H9 (cell line): ENCODE data around the gene FXYD3. TPM values are rescaled to one million over a fixed set of nuclear protein-coding genes. Genes with fewer than 3 reads are reported as not detected.

Experiments used
- DNase-seq: peaks from one replicate; pipeline ENCODE4 v3.0.0-alpha.2; 2017
- H2AFZ ChIP-seq: one replicate; pipeline ENCODE4 v1.6.1; 2013; ENCODE audit warnings: mild to moderate bottlenecking, low read length, control low read depth, moderate library complexity
- H2AK5ac ChIP-seq: 2 replicates; pipeline ENCODE4 v1.6.1; 2013; ENCODE audit warnings: low read length, control low read depth, mixed read lengths; ENCODE audit not compliant: insufficient read length
- H2BK120ac ChIP-seq: one replicate; pipeline ENCODE4 v1.6.1; 2013; ENCODE audit warnings: low read depth, mild to moderate bottlenecking, low read length, control low read depth, inconsistent platforms; ENCODE audit not compliant: poor library complexity, severe bottlenecking
- H2BK12ac ChIP-seq: 2 replicates; pipeline ENCODE4 v1.6.1; 2013; ENCODE audit warnings: low read length, control low read depth, mixed read lengths, low read depth; ENCODE audit not compliant: insufficient read length
- H2BK15ac ChIP-seq: 2 replicates; pipeline ENCODE4 v1.6.1; 2013; ENCODE audit warnings: low read depth, low read length, control low read depth
- H2BK20ac ChIP-seq: one replicate; pipeline ENCODE4 v1.6.1; 2013; ENCODE audit warnings: low read depth, mild to moderate bottlenecking, low read length, control low read depth, inconsistent platforms; ENCODE audit not compliant: poor library complexity, severe bottlenecking
- H2BK5ac ChIP-seq: 2 replicates; pipeline ENCODE4 v1.6.1; 2013; ENCODE audit warnings: low read length, control low read depth, mixed read lengths; ENCODE audit not compliant: insufficient read length
- H3K14ac ChIP-seq: 2 replicates; pipeline ENCODE4 v1.6.1; 2013; ENCODE audit warnings: low read length, control low read depth; ENCODE audit not compliant: insufficient read depth
- H3K18ac ChIP-seq: 2 replicates; pipeline ENCODE4 v1.6.1; 2013; ENCODE audit warnings: low read depth, mild to moderate bottlenecking, mixed read lengths, low read length, control low read depth; ENCODE audit not compliant: insufficient read length
- H3K23ac ChIP-seq: 2 replicates; pipeline ENCODE4 v1.6.1; 2013; ENCODE audit warnings: low read length, control low read depth, mixed read lengths, low read depth; ENCODE audit not compliant: insufficient read length
- H3K23me2 ChIP-seq: 2 replicates; pipeline ENCODE4 v1.6.1; 2013; ENCODE audit warnings: low read depth, mild to moderate bottlenecking, mixed read lengths, low read length, control low read depth; ENCODE audit not compliant: insufficient read length, poor library complexity, severe bottlenecking
- H3K27ac ChIP-seq: 2 replicates; pipeline ENCODE4 v1.5.1; 2013; ENCODE audit warnings: low read length, control low read depth, mixed read lengths, low read depth; ENCODE audit not compliant: insufficient read length
- H3K27me3 ChIP-seq: 2 replicates; pipeline ENCODE4 v1.6.1; 2013; ENCODE audit warnings: low read length, control low read depth, inconsistent platforms; ENCODE audit not compliant: insufficient read depth
- H3K4ac ChIP-seq: 2 replicates; pipeline ENCODE4 v1.6.1; 2013; ENCODE audit warnings: low read depth, mild to moderate bottlenecking, control low read depth, inconsistent platforms, low read length, moderate library complexity
- H3K4me1 ChIP-seq: 2 replicates; pipeline ENCODE4 v1.6.1; 2013; ENCODE audit warnings: low read length, control low read depth, inconsistent platforms; ENCODE audit not compliant: insufficient read depth
- H3K4me2 ChIP-seq: 2 replicates; pipeline ENCODE4 v1.6.1; 2013; ENCODE audit warnings: low read length, control low read depth, mixed read lengths; ENCODE audit not compliant: insufficient read length, insufficient read depth
- H3K56ac ChIP-seq: 2 replicates; pipeline ENCODE4 v1.6.1; 2013; ENCODE audit warnings: low read depth, mild to moderate bottlenecking, mixed read lengths, low read length, control low read depth; ENCODE audit not compliant: insufficient read length
- H3K79me1 ChIP-seq: 2 replicates; pipeline ENCODE4 v1.6.1; 2013; ENCODE audit warnings: low read depth, mild to moderate bottlenecking, moderate library complexity, low read length, control low read depth, inconsistent platforms; ENCODE audit not compliant: insufficient read depth, poor library complexity, severe bottlenecking
- H3K79me2 ChIP-seq: 2 replicates; pipeline ENCODE4 v1.6.1; 2013; ENCODE audit warnings: low read length, control low read depth, inconsistent platforms; ENCODE audit not compliant: insufficient read depth
- H3K9ac ChIP-seq: 2 replicates; pipeline ENCODE4 v1.6.1; 2013; ENCODE audit warnings: low read length, control low read depth, mixed read lengths; ENCODE audit not compliant: insufficient read length; ENCODE audit errors: extremely low read depth
- H3K9me3 ChIP-seq: one replicate; pipeline ENCODE4 v1.6.1; 2013; ENCODE audit warnings: low read depth, low read length, inconsistent platforms; ENCODE audit not compliant: control insufficient read depth
- H3T11ph ChIP-seq: one replicate; pipeline ENCODE4 v1.6.1; 2013; ENCODE audit warnings: mild to moderate bottlenecking, low read length, control low read depth, inconsistent platforms
- H4K20me1 ChIP-seq: one replicate; pipeline ENCODE4 v1.6.1; 2013; ENCODE audit not compliant: control insufficient read depth, insufficient read length, insufficient read depth
- H4K5ac ChIP-seq: 2 replicates; pipeline ENCODE4 v1.6.1; 2013; ENCODE audit warnings: low read depth, mild to moderate bottlenecking, mixed read lengths, low read length, control low read depth; ENCODE audit not compliant: insufficient read length
- H4K8ac ChIP-seq: replicated peaks from 2 replicates; pipeline ENCODE4 v1.6.1; 2013; ENCODE audit warnings: low read length, control low read depth, mixed read lengths, low read depth; ENCODE audit not compliant: insufficient read length
- H4K91ac ChIP-seq: 2 replicates; pipeline ENCODE4 v1.6.1; 2013; ENCODE audit warnings: low read depth, mild to moderate bottlenecking, moderate library complexity, mixed read lengths, low read length, control low read depth; ENCODE audit not compliant: insufficient read length
- H3K27ac Mint-ChIP-seq, 3 experiments: 2 replicates in 2 of 3; 3 replicates in 1 of 3; pipeline ENCODE4 v1.8.0; 2020 to 2021; ENCODE audit warnings: mixed read lengths in 3 of 3, mild to moderate bottlenecking in 1 of 3, moderate library complexity in 1 of 3
- H3K27me3 Mint-ChIP-seq: 2 replicates; pipeline ENCODE4 v1.8.0; 2021; ENCODE audit warnings: low read depth, mild to moderate bottlenecking, moderate library complexity, mixed read lengths
- H3K36me3 Mint-ChIP-seq, 3 experiments: 2 replicates in 2 of 3; 3 replicates in 1 of 3; pipeline ENCODE4 v1.8.0; 2020 to 2021; ENCODE audit warnings: low read depth in 3 of 3, mixed read lengths in 3 of 3; ENCODE audit not compliant: insufficient read depth in 1 of 3
- H3K4me1 Mint-ChIP-seq, 2 experiments: 2 replicates each; pipeline ENCODE4 v1.8.0; 2020; ENCODE audit warnings: mixed read lengths in 2 of 2
- H3K4me3 Mint-ChIP-seq, 2 experiments: 2 replicates in 1 of 2; 3 replicates in 1 of 2; pipeline ENCODE4 v1.8.0; 2020 to 2021; ENCODE audit warnings: mild to moderate bottlenecking in 2 of 2, mixed read lengths in 2 of 2, moderate library complexity in 1 of 2
- H3K9me3 Mint-ChIP-seq, 2 experiments: 2 replicates in 1 of 2; 3 replicates in 1 of 2; pipeline ENCODE4 v1.8.0; 2020; ENCODE audit warnings: mild to moderate bottlenecking in 2 of 2, mixed read lengths in 2 of 2, moderate library complexity in 1 of 2
- WGBS: extraction: QIAGEN DNeasy Blood & Tissue Kit; methylation state at CpG from one replicate; pipeline ENCODE4 v1.1.7; 2013; ENCODE audit warnings: missing lambda C conversion rate, low lambda C conversion rate, mixed read lengths; ENCODE audit not compliant: insufficient read length; ENCODE audit errors: extremely low coverage; 5-methylcytosine and 5-hydroxymethylcytosine counted together
- total RNA-seq: library from RNA; stranded (reverse); gene quantifications from 2 replicates; pipeline ENCODE4 v1.2.1, GENCODE V29; 2021
- TF ChIP-seq, protein P1 (sequence below): fragments of 200-600 bp; sonication (generic); conservative IDR thresholded peaks from 3 replicates; pipeline ENCODE4 v1.8.0; 2021; ENCODE audit warnings: antibody characterized with exemption, mild to moderate bottlenecking

Gene FXYD3
- total RNA-seq, 1 experiment from 2014 or later = 1.5 TPM

DNA sequence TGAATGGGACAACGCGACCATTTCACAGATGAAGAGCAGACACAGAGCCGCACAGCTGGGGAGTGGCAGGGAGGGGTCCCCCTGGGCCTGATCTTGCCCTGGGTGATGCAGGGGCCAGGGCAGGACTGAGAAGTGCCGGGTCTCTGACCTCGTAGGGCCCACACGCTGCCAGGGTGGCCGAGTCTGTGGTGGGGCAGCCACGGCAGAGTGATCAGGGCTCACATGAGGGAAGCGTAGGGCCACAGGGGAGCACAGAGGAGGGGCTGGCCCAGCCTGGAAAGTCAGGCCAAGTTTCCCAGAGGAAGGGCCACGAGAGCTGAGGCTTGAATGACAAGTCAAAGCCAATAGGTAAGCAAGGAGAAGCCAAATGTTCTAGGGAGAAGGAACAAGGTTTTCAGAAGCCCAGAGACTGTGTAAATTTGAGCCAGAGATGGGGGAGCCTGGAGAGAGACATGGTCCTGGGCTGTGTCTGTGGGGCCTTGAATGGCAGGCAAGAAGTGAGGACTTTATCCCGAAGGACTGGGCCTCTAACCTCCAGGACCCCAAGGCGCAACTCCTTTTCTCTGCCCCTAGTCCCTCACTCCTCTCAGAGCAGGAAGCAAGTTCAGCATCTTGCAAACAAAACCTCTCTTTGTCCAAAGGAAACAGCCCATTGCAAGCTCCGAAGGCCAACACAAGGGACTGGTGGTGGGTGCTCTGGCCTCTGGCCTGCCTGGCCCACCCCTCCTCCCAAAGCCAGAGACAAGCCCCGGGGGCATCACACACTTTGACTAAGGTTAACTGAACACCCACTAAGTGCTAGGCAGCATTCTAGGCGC lies 31.7 kb upstream of the FXYD3 start:
- H3K27me3 Mint-ChIP-seq = peaks cover 3% of the 10 kb centered on the region; the same call in 1 of the 2 replicates
- no peaks in the 10 kb centered on the region for H3K79me1 ChIP-seq
- H3K9me3 ChIP-seq = no peaks in the 10 kb centered on the region
- no peak overlapping the region for H2BK12ac ChIP-seq
- H4K5ac ChIP-seq = no peak overlapping the region
- H2BK120ac ChIP-seq = no peak overlapping the region
- WGBS = no CpG with 5 or more reads among the region's 15 CpGs
- no peak overlapping the region for H3K56ac ChIP-seq
- H3K4me2 ChIP-seq = no peak overlapping the region
- H3K27ac ChIP-seq = no peak overlapping the region
- H3K14ac ChIP-seq = peak overlapping the region; percentile 48
- TF ChIP-seq, protein P1, sequence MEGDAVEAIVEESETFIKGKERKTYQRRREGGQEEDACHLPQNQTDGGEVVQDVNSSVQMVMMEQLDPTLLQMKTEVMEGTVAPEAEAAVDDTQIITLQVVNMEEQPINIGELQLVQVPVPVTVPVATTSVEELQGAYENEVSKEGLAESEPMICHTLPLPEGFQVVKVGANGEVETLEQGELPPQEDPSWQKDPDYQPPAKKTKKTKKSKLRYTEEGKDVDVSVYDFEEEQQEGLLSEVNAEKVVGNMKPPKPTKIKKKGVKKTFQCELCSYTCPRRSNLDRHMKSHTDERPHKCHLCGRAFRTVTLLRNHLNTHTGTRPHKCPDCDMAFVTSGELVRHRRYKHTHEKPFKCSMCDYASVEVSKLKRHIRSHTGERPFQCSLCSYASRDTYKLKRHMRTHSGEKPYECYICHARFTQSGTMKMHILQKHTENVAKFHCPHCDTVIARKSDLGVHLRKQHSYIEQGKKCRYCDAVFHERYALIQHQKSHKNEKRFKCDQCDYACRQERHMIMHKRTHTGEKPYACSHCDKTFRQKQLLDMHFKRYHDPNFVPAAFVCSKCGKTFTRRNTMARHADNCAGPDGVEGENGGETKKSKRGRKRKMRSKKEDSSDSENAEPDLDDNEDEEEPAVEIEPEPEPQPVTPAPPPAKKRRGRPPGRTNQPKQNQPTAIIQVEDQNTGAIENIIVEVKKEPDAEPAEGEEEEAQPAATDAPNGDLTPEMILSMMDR = no peak
- H3K27me3 ChIP-seq = no peaks in the 10 kb centered on the region
- no peak overlapping the region for H3T11ph ChIP-seq
- no peak overlapping the region for H2AFZ ChIP-seq
- H3K36me3 Mint-ChIP-seq = 0 out of 7 replicates have a peak, but pooled peaks cover 0 to 4% (median 0%) of the 10 kb centered on the region in 3 experiments
- no peaks in the 10 kb centered on the region for H3K23me2 ChIP-seq
- H2AK5ac ChIP-seq = no peak overlapping the region
- H3K27ac Mint-ChIP-seq = peak overlapping the region in 1 of 3 experiments; percentile 77; a peak in 1 of 7 replicates
- H3K9me3 Mint-ChIP-seq = peaks cover 0 to 3% of the 10 kb centered on the region in 2 experiments; a peak in 4 of 5 replicates
- H4K8ac ChIP-seq = no peak overlapping the region
- no peak for DNase-seq
- no peak overlapping the region for H2BK15ac ChIP-seq
- H3K9ac ChIP-seq = no peak overlapping the region
- H4K91ac ChIP-seq = no peak overlapping the region
- no peak overlapping the region for H3K4me3 Mint-ChIP-seq
- H3K79me2 ChIP-seq = no peaks in the 10 kb centered on the region
- no peak overlapping the region for H3K18ac ChIP-seq
- H4K20me1 ChIP-seq = peaks cover 2% of the 10 kb centered on the region
- H2BK20ac ChIP-seq = no peak overlapping the region
- H3K23ac ChIP-seq = no peak overlapping the region
- no peak overlapping the region for H3K4ac ChIP-seq
- H2BK5ac ChIP-seq = no peak overlapping the region
- H3K4me1 Mint-ChIP-seq = peaks cover 5 to 11% of the 10 kb centered on the region in 2 experiments
- H3K4me1 ChIP-seq = no peaks in the 10 kb centered on the region; the same call in 1 of the 2 replicates
